WTC11 (cell line): ENCODE measurements around the gene CRYBG3. TPM values are rescaled to one million over a fixed set of nuclear protein-coding genes. Genes with fewer than 3 reads are reported as not detected.

Experiments used
- ATAC-seq: fragments of 200-7000 bp; cut with Tn5 transposase; 2 replicates; pipeline ENCODE4 v1.10.0; 2021; ENCODE audit warnings: mild to moderate bottlenecking, moderate library complexity
- CTCF ChIA-PET: fragments of 300-600 bp; sonication (Branson Sonifier 250); formaldehyde crosslinking; loops from one replicate; lab custom pipeline; 2021; ENCODE audit warnings: antibody characterized with exemption; lab: Charles Lee
- POLR2A ChIA-PET: fragments of 350-600 bp; sonication (Branson Sonifier 250); formaldehyde crosslinking; loops from one replicate; lab custom pipeline; 2021; ENCODE audit warnings: antibody characterized with exemption; lab: Charles Lee
- DNase-seq: peaks from one replicate; pipeline ENCODE4 v3.0.0; 2021; ENCODE audit warnings: low spot score
- H3K27ac Mint-ChIP-seq: 2 replicates; pipeline ENCODE4 v1.8.0; 2021; ENCODE audit warnings: mixed read lengths
- H3K27me3 Mint-ChIP-seq: 2 replicates; pipeline ENCODE4 v1.8.0; 2021; ENCODE audit warnings: low read depth, mild to moderate bottlenecking, moderate library complexity, mixed read lengths
- H3K36me3 Mint-ChIP-seq: 2 replicates; pipeline ENCODE4 v1.8.0; 2021; ENCODE audit warnings: mixed read lengths
- H3K4me1 Mint-ChIP-seq: 2 replicates; pipeline ENCODE4 v1.8.0; 2022; ENCODE audit warnings: mixed read lengths
- H3K4me3 Mint-ChIP-seq: 2 replicates; pipeline ENCODE4 v1.8.0; 2021; ENCODE audit warnings: mild to moderate bottlenecking, moderate library complexity, mixed read lengths
- H3K9me3 Mint-ChIP-seq: 2 replicates; pipeline ENCODE4 v1.8.0; 2021; ENCODE audit warnings: mixed read lengths
- AR ChIP-seq: fragments of 250-450 bp; sonication (Bioruptor Pico); IDR thresholded peaks from 2 replicates; pipeline ENCODE4 v1.9.0; 2021; ENCODE audit warnings: mild to moderate bottlenecking
- CBFB ChIP-seq: sonication (generic); formaldehyde crosslinking; IDR thresholded peaks from 2 replicates; pipeline ENCODE4 v1.8.1; 2022; ENCODE audit warnings: mild to moderate bottlenecking, low read depth, missing genetic modification reagents
- CREM ChIP-seq: sonication (generic); formaldehyde crosslinking; IDR thresholded peaks from 2 replicates; pipeline ENCODE4 v1.8.1; 2022; ENCODE audit warnings: mild to moderate bottlenecking, missing genetic modification reagents, moderate library complexity
- E2F1 ChIP-seq: sonication (generic); formaldehyde crosslinking; IDR thresholded peaks from 2 replicates; pipeline ENCODE4 v1.8.0; 2022; ENCODE audit warnings: mild to moderate bottlenecking, missing genetic modification reagents
- FOXK1 ChIP-seq: sonication (generic); formaldehyde crosslinking; IDR thresholded peaks from 2 replicates; pipeline ENCODE4 v1.8.0; 2022; ENCODE audit warnings: mild to moderate bottlenecking, moderate library complexity, missing genetic modification reagents
- GRHL2 ChIP-seq: fragments of 250-450 bp; sonication (Bioruptor Pico); IDR thresholded peaks from 2 replicates; pipeline ENCODE4 v1.8.0; 2022; ENCODE audit warnings: mild to moderate bottlenecking, moderate library complexity; ENCODE audit not compliant: insufficient replicate concordance, severe bottlenecking
- HMGA2 ChIP-seq: fragments of 250-450 bp; sonication (Bioruptor Pico); IDR thresholded peaks from 2 replicates; pipeline ENCODE4 v1.4.0; 2021; ENCODE audit warnings: mild to moderate bottlenecking, moderate library complexity
- IRF2 ChIP-seq: sonication (generic); formaldehyde crosslinking; IDR thresholded peaks from 2 replicates; pipeline ENCODE4 v1.8.0; 2022; ENCODE audit warnings: low read depth, missing genetic modification reagents, borderline replicate concordance
- KAT7 ChIP-seq: sonication (generic); formaldehyde crosslinking; IDR thresholded peaks from 2 replicates; pipeline ENCODE4 v1.8.1; 2023; ENCODE audit warnings: missing genetic modification reagents, mild to moderate bottlenecking, borderline replicate concordance
- MXD4 ChIP-seq: fragments of 250-450 bp; sonication (Bioruptor Pico); IDR thresholded peaks from 2 replicates; pipeline ENCODE4 v1.8.0; 2021; ENCODE audit warnings: mild to moderate bottlenecking, moderate library complexity, borderline replicate concordance
- NR1H2 ChIP-seq: sonication (generic); formaldehyde crosslinking; IDR thresholded peaks from 2 replicates; pipeline ENCODE4 v1.9.0; 2021; ENCODE audit warnings: mild to moderate bottlenecking, moderate library complexity, missing genetic modification reagents
- PRRX2 ChIP-seq: fragments of 250-450 bp; sonication (Bioruptor Pico); IDR thresholded peaks from 2 replicates; pipeline ENCODE4 v1.8.0; 2021; ENCODE audit warnings: mild to moderate bottlenecking
- RELA ChIP-seq: sonication (generic); formaldehyde crosslinking; IDR thresholded peaks from 2 replicates; pipeline ENCODE4 v1.8.1; 2022; ENCODE audit warnings: missing genetic modification reagents, mild to moderate bottlenecking, borderline replicate concordance
- ZBTB43 ChIP-seq: sonication (generic); formaldehyde crosslinking; IDR thresholded peaks from 2 replicates; pipeline ENCODE4 v1.8.1; 2023; ENCODE audit warnings: mild to moderate bottlenecking, missing genetic modification reagents
- ZMAT4 ChIP-seq: fragments of 250-450 bp; sonication (Bioruptor Pico); IDR thresholded peaks from 2 replicates; pipeline ENCODE4 v1.9.0; 2021; ENCODE audit warnings: mild to moderate bottlenecking
- ZNF138 ChIP-seq: sonication (generic); formaldehyde crosslinking; conservative IDR thresholded peaks from 2 replicates; pipeline ENCODE4 v1.8.1; 2022; ENCODE audit warnings: mild to moderate bottlenecking, moderate library complexity, missing genetic modification reagents
- ZNF263 ChIP-seq: sonication (generic); formaldehyde crosslinking; IDR thresholded peaks from 2 replicates; pipeline ENCODE4 v1.8.1; 2022; ENCODE audit warnings: low read depth, mild to moderate bottlenecking, moderate library complexity, missing genetic modification reagents
- ZNF396 ChIP-seq: fragments of 250-450 bp; sonication (Bioruptor Pico); IDR thresholded peaks from 2 replicates; pipeline ENCODE4 v1.8.0; 2021; ENCODE audit warnings: mild to moderate bottlenecking, moderate library complexity, borderline replicate concordance
- ZNF532 ChIP-seq: fragments of 250-450 bp; sonication (Bioruptor Pico); IDR thresholded peaks from 2 replicates; pipeline ENCODE4 v1.9.0; 2021; ENCODE audit warnings: mild to moderate bottlenecking, borderline replicate concordance
- ZNF671 ChIP-seq: fragments of 250-450 bp; sonication (Bioruptor Pico); IDR thresholded peaks from 2 replicates; pipeline ENCODE4 v1.8.0; 2021; ENCODE audit warnings: mild to moderate bottlenecking
- total RNA-seq: library from RNA; stranded (reverse); gene quantifications from 3 replicates; pipeline ENCODE4 v1.2.3, GENCODE V29; 2021

The CRYBG3 gene
- total RNA-seq, 1 experiment from 2014 or later: 13.6 TPM

- CTCF ChIA-PET: interaction anchor here (1.3 kb wide), 1 partner anchor 19 kb away, joined by 3 read pairs; the partner anchor contains the start of gene CRYBG3
- DNase-seq (no peak), ATAC-seq (no peak)
- H3K9me3 Mint-ChIP-seq: no peaks in the 10 kb centered on the region
- H3K27ac Mint-ChIP-seq: peak overlapping the region; percentile 14; the same call in 1 of the 2 replicates
- H3K36me3 Mint-ChIP-seq: no peaks in the 10 kb centered on the region
- no peak overlapping the region for H3K4me3 Mint-ChIP-seq
- H3K27me3 Mint-ChIP-seq: no peaks in the 10 kb centered on the region
- POLR2A ChIA-PET: no interaction called here
- H3K4me1 Mint-ChIP-seq: peaks cover 36% of the 10 kb centered on the region
- TF ChIP-seq ZNF263 (CRISPR knock-in tag): no peak
- no peak for TF ChIP-seq FOXK1 (CRISPR knock-in tag)
- TF ChIP-seq AR (CRISPR knock-in tag): no peak
- TF ChIP-seq CREM (CRISPR knock-in tag): no peak
- TF ChIP-seq IRF2: no peak
- no peak for TF ChIP-seq PRRX2
- no peak for TF ChIP-seq NR1H2 (CRISPR knock-in tag)
- TF ChIP-seq E2F1: no peak
- TF ChIP-seq ZNF138 (CRISPR knock-in tag): no peak
- TF ChIP-seq HMGA2 (CRISPR knock-in tag): no peak
- TF ChIP-seq CBFB (CRISPR knock-in tag): no peak
- no peak for TF ChIP-seq ZNF396 (CRISPR knock-in tag)
- no peak for TF ChIP-seq RELA (CRISPR knock-in tag)
- no peak for TF ChIP-seq MXD4 (CRISPR knock-in tag)
- TF ChIP-seq GRHL2 (CRISPR knock-in tag): no peak
- TF ChIP-seq ZBTB43 (CRISPR knock-in tag): no peak
- TF ChIP-seq ZNF671: no peak
- TF ChIP-seq ZMAT4 (CRISPR knock-in tag): no peak
- TF ChIP-seq KAT7 (CRISPR knock-in tag): no peak
- TF ChIP-seq ZNF532 (CRISPR knock-in tag): no peak
Observed at GRCh38 chr3:97839944-97840343, 18.1 kb downstream of the CRYBG3 start.
